Natural killer cell (primary cell): Measurements from ENCODE around the gene S100A2. TPM values are rescaled to one million over a fixed set of nuclear protein-coding genes. Genes with fewer than 3 reads are reported as not detected.

Experiments
- ATAC-seq, 3 donors: fragments of 150-1000 bp in 2 of 3; fragments of 200-7000 bp in 1 of 3; cut with Tn5 transposase; 1 replicate in 1 of 3; 2 replicates in 2 of 3; pipeline ENCODE4 v1.10.0; 2021; ENCODE audit warnings: mild to moderate bottlenecking in 2 of 3, moderate library complexity in 2 of 3
- DNase-seq, 2 donors: peaks; one replicate each; pipeline versions ENCODE4 v3.0.0 to v3.0.0-alpha.2; 2013 to 2021; ENCODE audit warnings: mixed read lengths in 1 of 2
- H3K27ac ChIP-seq: one replicate; pipeline ENCODE4 v1.5.1; 2013; ENCODE audit warnings: mild to moderate bottlenecking, low read length
- H3K27me3 ChIP-seq: one replicate; pipeline ENCODE4 v1.6.1; 2013; ENCODE audit warnings: low read length; ENCODE audit not compliant: control insufficient read depth, insufficient read depth
- H3K36me3 ChIP-seq: one replicate; pipeline ENCODE4 v1.6.1; 2013; ENCODE audit warnings: low read length; ENCODE audit not compliant: control insufficient read depth, insufficient read depth
- H3K4me1 ChIP-seq: one replicate; pipeline ENCODE4 v1.6.1; 2013; ENCODE audit warnings: low read length; ENCODE audit not compliant: control insufficient read depth, insufficient read depth
- H3K4me3 ChIP-seq: one replicate; pipeline ENCODE4 v1.5.1; 2013; ENCODE audit warnings: low read length
- H3K9me3 ChIP-seq: one replicate; pipeline ENCODE4 v1.6.1; 2013; ENCODE audit warnings: low read length; ENCODE audit not compliant: control insufficient read depth, insufficient read depth
- H3K27ac Mint-ChIP-seq, 2 donors: one replicate each; pipeline ENCODE4 v1.8.0; 2022; ENCODE audit warnings: mild to moderate bottlenecking in 2 of 2, mixed read lengths in 2 of 2, moderate library complexity in 1 of 2
- H3K27me3 Mint-ChIP-seq, 2 donors: one replicate each; pipeline ENCODE4 v1.8.0; 2022; ENCODE audit warnings: low read depth in 2 of 2, mixed read lengths in 2 of 2
- H3K36me3 Mint-ChIP-seq: one replicate; pipeline ENCODE4 v1.8.0; 2022; ENCODE audit warnings: mixed read lengths
- H3K4me1 Mint-ChIP-seq, 2 donors: one replicate each; pipeline ENCODE4 v1.8.0; 2022; ENCODE audit warnings: mixed read lengths in 2 of 2
- H3K4me3 Mint-ChIP-seq: one replicate; pipeline ENCODE4 v1.8.0; 2022; ENCODE audit warnings: mild to moderate bottlenecking, moderate library complexity, mixed read lengths
- H3K9me3 Mint-ChIP-seq, 2 donors: one replicate each; pipeline ENCODE4 v1.8.0; 2022; ENCODE audit warnings: mixed read lengths in 2 of 2
- CTCF ChIP-seq: fragments of 200-600 bp; IDR thresholded peaks from one replicate; pipeline ENCODE4 v1.8.0; 2022; ENCODE audit warnings: antibody characterized with exemption
- WGBS: methylation state at CpG from one replicate; pipeline ENCODE4 v1.1.7; 2013; ENCODE audit warnings: missing lambda C conversion rate; ENCODE audit not compliant: insufficient coverage; 5-methylcytosine and 5-hydroxymethylcytosine counted together
- intact Hi-C: fragments of 100-400 bp; cut with micrococcal nuclease; formaldehyde crosslinking; loops from one replicate; pipeline ENCODE4 v1.14.2; 2022
- total RNA-seq, 4 donors: library from RNA; stranded (reverse); fragments of 120-200 nt in 1 of 4; gene quantifications; one replicate each; pipeline versions ENCODE4 v1.2.3 to v1.2.4, GENCODE V29; 2013 to 2022

The S100A2 gene
- not detected for total RNA-seq
- total RNA-seq (2013), result 0.18 TPM

GRCh38 chr1:153565529-153566374 lies at the start of gene S100A2:
TSS of gene S100A2 (minus strand) at chr1:153565844. CDS start at chr1:153563877, 1,967 bp downstream.
- 43% methylated on average over 8 of the region's 8 CpGs for WGBS
- H3K4me3 ChIP-seq, result no peak within 1 kb of the TSS
- intact Hi-C loops, result no loop called here
- Mint-ChIP-seq H3K4me1 (peaks cover 25 to 34% of the 10 kb centered on the region in 2 donors), H3K36me3 (no peaks in the 10 kb centered on the region), H3K27me3 (peaks cover 0 to 9% of the 10 kb centered on the region in 2 donors), H3K4me3 (peak within 1 kb of the TSS; percentile 36), H3K9me3 (no peaks in the 10 kb centered on the region), H3K27ac (peak within 1 kb of the TSS; percentile 67 to 98)
- H3K9me3 ChIP-seq, result no peaks in the 10 kb centered on the region
- peak within 1 kb of the TSS; percentile 81 for H3K27ac ChIP-seq
- peaks cover 37% of the 10 kb centered on the region for H3K4me1 ChIP-seq
- ATAC-seq (peak; percentile 27 to 56 (median 50)), DNase-seq (peak; percentile 38 to 49)
- TF ChIP-seq CTCF, result no peak
- H3K36me3 ChIP-seq, result no peaks in the 10 kb centered on the region
- no peaks in the 10 kb centered on the region for H3K27me3 ChIP-seq

GRCh38 chr1:153615406-153615805 lies 49.8 kb upstream of the S100A2 start:
- Histone ChIP-seq H3K4me1 (peaks cover 10% of the 10 kb centered on the region), H3K9me3 (no peaks in the 10 kb centered on the region), H3K4me3 (no peak overlapping the region), H3K27ac (no peak overlapping the region), H3K36me3 (no peaks in the 10 kb centered on the region), H3K27me3 (no peaks in the 10 kb centered on the region)
- Mint-ChIP-seq H3K4me3 (no peak overlapping the region), H3K9me3 (no peaks in the 10 kb centered on the region), H3K27ac (no peak overlapping the region), H3K36me3 (no peaks in the 10 kb centered on the region), H3K4me1 (peaks cover 0 to 7% of the 10 kb centered on the region in 2 donors), H3K27me3 (no peaks in the 10 kb centered on the region)
- ATAC-seq, result no peak
- DNase-seq, result no peak
- 83% methylated on average over 1 of the region's 2 CpGs for WGBS
- no peak for TF ChIP-seq CTCF
- intact Hi-C loops, result no loop called here

GRCh38 chr1:153614906-153615305 lies 49.3 kb upstream of the S100A2 start:
- Mint-ChIP-seq H3K27ac (no peak overlapping the region), H3K36me3 (no peaks in the 10 kb centered on the region), H3K27me3 (no peaks in the 10 kb centered on the region), H3K4me1 (peaks cover 0 to 7% of the 10 kb centered on the region in 2 donors), H3K9me3 (no peaks in the 10 kb centered on the region), H3K4me3 (no peak overlapping the region)
- Histone ChIP-seq H3K27me3 (no peaks in the 10 kb centered on the region), H3K27ac (no peak overlapping the region), H3K4me1 (peaks cover 11% of the 10 kb centered on the region), H3K9me3 (no peaks in the 10 kb centered on the region), H3K4me3 (no peak overlapping the region), H3K36me3 (no peaks in the 10 kb centered on the region)
- TF ChIP-seq CTCF, result no peak
- intact Hi-C loops, result no loop called here
- WGBS, result 97% methylated on average over 6 of the region's 7 CpGs
- ATAC-seq (no peak), DNase-seq (no peak)
